HL-60 (cell line): ENCODE measurements around the gene AWAT1.

Experiments
- CTCF ChIP-seq: IDR thresholded peaks from one replicate; pipeline ENCODE4 v1.5.1; 2011; ENCODE audit warnings: low read length, control low read depth, inconsistent platforms; ENCODE audit not compliant: insufficient read depth
- GABPA ChIP-seq: IDR thresholded peaks from 2 replicates; pipeline ENCODE4 v1.6.1; 2012; ENCODE audit warnings: low read depth

GRCh38 chrX:70231666-70232065 lies 2.8 kb upstream of the AWAT1 start:
- TF ChIP-seq CTCF (no peak), GABPA (no peak)
